Endodermal cell (in vitro differentiated cells): Measurements from ENCODE around the gene NIF3L1. TPM values are rescaled to one million over a fixed set of nuclear protein-coding genes. Genes with fewer than 3 reads are reported as not detected.

ENCODE experiments used
- DNase-seq: peaks from one replicate; pipeline ENCODE4 v3.0.0-alpha.2; 2017
- H3K27ac ChIP-seq: 2 replicates; pipeline ENCODE4 v1.5.1; 2013; ENCODE audit warnings: mild to moderate bottlenecking, low read depth, low read length, moderate library complexity
- H3K27me3 ChIP-seq: 2 replicates; pipeline ENCODE4 v1.6.1; 2013; ENCODE audit warnings: mild to moderate bottlenecking, low read length, moderate library complexity; ENCODE audit not compliant: insufficient read depth, control insufficient read depth, poor library complexity, severe bottlenecking
- H3K36me3 ChIP-seq: 2 replicates; pipeline ENCODE4 v1.7.0; 2013; ENCODE audit warnings: mild to moderate bottlenecking, low read length, moderate library complexity; ENCODE audit not compliant: control insufficient read depth, insufficient read depth
- H3K4me1 ChIP-seq: one replicate; pipeline ENCODE4 v1.7.0; 2013; ENCODE audit warnings: low read length; ENCODE audit not compliant: control insufficient read depth, insufficient read depth
- H3K4me3 ChIP-seq: 2 replicates; pipeline ENCODE4 v1.5.1; 2013; ENCODE audit warnings: mild to moderate bottlenecking, low read length, moderate library complexity
- H3K9ac ChIP-seq: 2 replicates; pipeline ENCODE4 v1.6.1; 2013; ENCODE audit warnings: mild to moderate bottlenecking, low read length, moderate library complexity; ENCODE audit not compliant: poor library complexity, severe bottlenecking; ENCODE audit errors: extremely low read depth
- H3K9me3 ChIP-seq: 2 replicates; pipeline ENCODE4 v1.6.1; 2013; ENCODE audit warnings: mild to moderate bottlenecking, low read length, moderate library complexity; ENCODE audit not compliant: control insufficient read depth
- H3K27ac Mint-ChIP-seq: 2 replicates; pipeline ENCODE4 v1.8.0; 2020; ENCODE audit warnings: mixed read lengths
- H3K27me3 Mint-ChIP-seq: 2 replicates; pipeline ENCODE4 v1.8.0; 2021; ENCODE audit warnings: mild to moderate bottlenecking, mixed read lengths; ENCODE audit not compliant: insufficient read depth
- H3K36me3 Mint-ChIP-seq: 2 replicates; pipeline ENCODE4 v1.8.0; 2020; ENCODE audit warnings: low read depth, mixed read lengths
- H3K4me1 Mint-ChIP-seq: 2 replicates; pipeline ENCODE4 v1.8.0; 2020; ENCODE audit warnings: mixed read lengths
- H3K4me3 Mint-ChIP-seq: 2 replicates; pipeline ENCODE4 v1.8.0; 2020; ENCODE audit warnings: mild to moderate bottlenecking, moderate library complexity, mixed read lengths
- H3K9me3 Mint-ChIP-seq: 2 replicates; pipeline ENCODE4 v1.8.0; 2020; ENCODE audit warnings: mild to moderate bottlenecking, mixed read lengths
- CTCF ChIP-seq: fragments of 200-600 bp; sonication (generic); conservative IDR thresholded peaks from 2 replicates; pipeline ENCODE4 v1.5.0; 2021; ENCODE audit warnings: antibody characterized with exemption, mild to moderate bottlenecking
- WGBS, 2 experiments: methylation state at CpG; one replicate each; pipeline versions ENCODE4 v1.1.5 to v1.1.7; 2013; ENCODE audit warnings: missing lambda C conversion rate in 2 of 2, mixed read lengths in 1 of 2; ENCODE audit not compliant: insufficient coverage in 1 of 2, insufficient read length in 1 of 2; 5-methylcytosine and 5-hydroxymethylcytosine counted together
- total RNA-seq, 2 donors: library from RNA; stranded (reverse); fragmentation: NEBNext Ultra II Directional in 1 of 2; extraction: Animal tissue kit (Norgen Biotek cat#: 25700) in 1 of 2; gene quantifications; 2 replicates in 1 of 2; 3 replicates in 1 of 2; pipeline ENCODE4 v1.2.1, GENCODE V29; 2021

Gene NIF3L1
- total RNA-seq, 2 donors from 2014 or later: 48.0 to 59.4 TPM

GRCh38 chr2:200851398-200852248 is 37.5 kb upstream of the NIF3L1 start:
- Histone ChIP-seq H3K9me3 (no peaks in the 10 kb centered on the region), H3K9ac (no peak overlapping the region), H3K36me3 (peaks cover 60% of the 10 kb centered on the region), H3K4me3 (no peak overlapping the region), H3K27ac (no peak overlapping the region), H3K4me1 (no peaks in the 10 kb centered on the region), H3K27me3 (no peaks in the 10 kb centered on the region)
- WGBS, 2 experiments: 94 to 97% methylated on average over 4 to 6 of the region's 6 CpGs
- Mint-ChIP-seq H3K4me3 (no peak overlapping the region), H3K36me3 (peaks cover 48% of the 10 kb centered on the region), H3K4me1 (no peaks in the 10 kb centered on the region), H3K27me3 (no peaks in the 10 kb centered on the region), H3K27ac (no peak overlapping the region), H3K9me3 (no peaks in the 10 kb centered on the region)
- no peak for DNase-seq
- no peak for TF ChIP-seq CTCF

GRCh38 chr2:200852605-200853004 is 36.6 kb upstream of the NIF3L1 start:
- H3K27me3 ChIP-seq: no peaks in the 10 kb centered on the region
- H3K4me1 ChIP-seq: no peaks in the 10 kb centered on the region
- H3K4me3 Mint-ChIP-seq: no peak overlapping the region
- peak overlapping the region; percentile 21 for H3K27ac Mint-ChIP-seq
- DNase-seq: no peak
- H3K9me3 ChIP-seq: no peaks in the 10 kb centered on the region
- peaks cover 70% of the 10 kb centered on the region for H3K36me3 ChIP-seq
- no peak overlapping the region for H3K27ac ChIP-seq
- no peak for TF ChIP-seq CTCF
- no peak overlapping the region for H3K4me3 ChIP-seq
- H3K36me3 Mint-ChIP-seq: peaks cover 58% of the 10 kb centered on the region
- H3K9ac ChIP-seq: no peak overlapping the region
- no peaks in the 10 kb centered on the region for H3K4me1 Mint-ChIP-seq
- WGBS, 2 experiments: 100% methylated on average over 1 to 2 of the region's 2 CpGs
- no peaks in the 10 kb centered on the region for H3K27me3 Mint-ChIP-seq
- no peaks in the 10 kb centered on the region for H3K9me3 Mint-ChIP-seq

GRCh38 chr2:200856806-200857205 is 32.4 kb upstream of the NIF3L1 start:
- H3K4me1 Mint-ChIP-seq: peaks cover 7% of the 10 kb centered on the region
- H3K9me3 Mint-ChIP-seq: no peaks in the 10 kb centered on the region
- TF ChIP-seq CTCF: no peak
- Histone ChIP-seq H3K27me3 (no peaks in the 10 kb centered on the region), H3K4me3 (no peak overlapping the region), H3K27ac (no peak overlapping the region), H3K36me3 (peaks cover 100% of the 10 kb centered on the region), H3K9ac (no peak overlapping the region), H3K4me1 (no peaks in the 10 kb centered on the region), H3K9me3 (no peaks in the 10 kb centered on the region)
- no peak overlapping the region for H3K27ac Mint-ChIP-seq
- WGBS, 2 experiments: 97 to 100% methylated on average over 1 to 8 of the region's 8 CpGs
- H3K36me3 Mint-ChIP-seq: peaks cover 87% of the 10 kb centered on the region
- H3K4me3 Mint-ChIP-seq: no peak overlapping the region
- H3K27me3 Mint-ChIP-seq: no peaks in the 10 kb centered on the region
- DNase-seq: no peak
